HG02938 (cell line): ENCODE results near the gene ZNF33B.
"Not testable (repeated sequence)": the region's sequence is repeated elsewhere in the genome, so short reads cannot be mapped to it uniquely, and the experiment has no call there.

Experiments
- ATAC-seq: cut with Tn5 transposase; IDR thresholded peaks from one replicate; pipeline ENCODE4 v1.9.1; 2021; ENCODE audit warnings: mild to moderate bottlenecking, moderate library complexity; ENCODE audit not compliant: unreplicated experiment

The ZNF33B gene

GRCh38 chr10:42638055-42638820 lies at the start of gene ZNF33B:
ZNF33B (minus strand) TSS chr10:42638570; CDS start chr10:42636928, 1,642 bp downstream.
- ATAC-seq: peak; percentile 92

- ATAC-seq: no peak
Observed at GRCh38 chr10:42684517-42684916, 46.1 kb upstream of the ZNF33B start.

GRCh38 chr10:42680267-42680666 lies 41.9 kb upstream of the ZNF33B start:
- no peak for ATAC-seq

- not testable (repeated sequence) for ATAC-seq
Observed at GRCh38 chr10:42665181-42665979, 27.0 kb upstream of the ZNF33B start.

- ATAC-seq: no peak
Observed at GRCh38 chr10:42654419-42654818, 16.0 kb upstream of the ZNF33B start.

- no peak for ATAC-seq
Observed at GRCh38 chr10:42652858-42653257, 14.5 kb upstream of the ZNF33B start.

GRCh38 chr10:42650374-42650773 lies 12.0 kb upstream of the ZNF33B start:
- ATAC-seq: no peak

- ATAC-seq: no peak
Observed at GRCh38 chr10:42648512-42648911, 10.1 kb upstream of the ZNF33B start.

- no peak for ATAC-seq
Observed at GRCh38 chr10:42646687-42647640, 8.6 kb upstream of the ZNF33B start.

GRCh38 chr10:42646214-42646613 lies 7.8 kb upstream of the ZNF33B start:
- ATAC-seq: no peak

- ATAC-seq: no peak
Observed at GRCh38 chr10:42645516-42645915, 7.1 kb upstream of the ZNF33B start.

GRCh38 chr10:42645103-42645502 lies 6.7 kb upstream of the ZNF33B start:
- no peak for ATAC-seq

GRCh38 chr10:42640610-42641229 lies 2.4 kb upstream of the ZNF33B start:
- no peak for ATAC-seq

- ATAC-seq: no peak
Observed at GRCh38 chr10:42638821-42639270, 476 bp upstream of the ZNF33B start.

GRCh38 chr10:42637648-42638054 lies 719 bp downstream of the ZNF33B start:
- no peak for ATAC-seq

GRCh38 chr10:42637142-42637541 lies 1.2 kb downstream of the ZNF33B start:
- no peak for ATAC-seq

GRCh38 chr10:42635098-42635497 lies 3.3 kb downstream of the ZNF33B start:
- no peak for ATAC-seq

GRCh38 chr10:42632564-42632963 lies 5.8 kb downstream of the ZNF33B start:
- ATAC-seq: no peak

- no peak for ATAC-seq
Observed at GRCh38 chr10:42630537-42631134, 7.7 kb downstream of the ZNF33B start.

- no peak for ATAC-seq
Observed at GRCh38 chr10:42623929-42624328, 14.4 kb downstream of the ZNF33B start.
